ENCODE data around the gene LRRC71.

Gene LRRC71

DNA sequence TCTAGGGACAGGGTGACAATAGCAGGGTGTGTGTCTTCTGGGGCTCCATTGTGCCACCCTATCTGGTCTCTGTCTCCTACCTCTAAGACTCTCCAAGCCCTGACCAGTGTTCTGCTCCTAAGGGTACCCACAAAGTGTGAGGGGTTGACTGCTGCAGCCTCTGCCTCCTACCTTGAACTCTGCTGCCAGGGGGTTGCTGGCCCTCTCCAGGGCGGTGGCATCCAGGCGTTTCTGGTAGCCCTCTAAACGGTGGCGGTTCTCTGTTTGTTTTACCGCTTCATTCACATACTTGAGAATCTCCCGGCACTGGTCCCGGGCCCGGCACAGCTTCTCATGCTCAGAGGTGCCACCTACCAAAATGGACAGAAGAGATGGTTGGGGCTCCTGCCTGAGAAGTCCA lies 24.4 kb downstream of the LRRC71 start:
- TF ChIP-seq, protein P1, sequence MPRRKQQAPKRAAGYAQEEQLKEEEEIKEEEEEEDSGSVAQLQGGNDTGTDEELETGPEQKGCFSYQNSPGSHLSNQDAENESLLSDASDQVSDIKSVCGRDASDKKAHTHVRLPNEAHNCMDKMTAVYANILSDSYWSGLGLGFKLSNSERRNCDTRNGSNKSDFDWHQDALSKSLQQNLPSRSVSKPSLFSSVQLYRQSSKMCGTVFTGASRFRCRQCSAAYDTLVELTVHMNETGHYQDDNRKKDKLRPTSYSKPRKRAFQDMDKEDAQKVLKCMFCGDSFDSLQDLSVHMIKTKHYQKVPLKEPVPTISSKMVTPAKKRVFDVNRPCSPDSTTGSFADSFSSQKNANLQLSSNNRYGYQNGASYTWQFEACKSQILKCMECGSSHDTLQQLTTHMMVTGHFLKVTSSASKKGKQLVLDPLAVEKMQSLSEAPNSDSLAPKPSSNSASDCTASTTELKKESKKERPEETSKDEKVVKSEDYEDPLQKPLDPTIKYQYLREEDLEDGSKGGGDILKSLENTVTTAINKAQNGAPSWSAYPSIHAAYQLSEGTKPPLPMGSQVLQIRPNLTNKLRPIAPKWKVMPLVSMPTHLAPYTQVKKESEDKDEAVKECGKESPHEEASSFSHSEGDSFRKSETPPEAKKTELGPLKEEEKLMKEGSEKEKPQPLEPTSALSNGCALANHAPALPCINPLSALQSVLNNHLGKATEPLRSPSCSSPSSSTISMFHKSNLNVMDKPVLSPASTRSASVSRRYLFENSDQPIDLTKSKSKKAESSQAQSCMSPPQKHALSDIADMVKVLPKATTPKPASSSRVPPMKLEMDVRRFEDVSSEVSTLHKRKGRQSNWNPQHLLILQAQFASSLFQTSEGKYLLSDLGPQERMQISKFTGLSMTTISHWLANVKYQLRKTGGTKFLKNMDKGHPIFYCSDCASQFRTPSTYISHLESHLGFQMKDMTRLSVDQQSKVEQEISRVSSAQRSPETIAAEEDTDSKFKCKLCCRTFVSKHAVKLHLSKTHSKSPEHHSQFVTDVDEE (CRISPR knock-in tag; IDR thresholded peaks at IDR 0.05): no peak
- TF ChIP-seq TOX (CRISPR knock-in tag; IDR thresholded peaks at IDR 0.05; ENCODE audit: borderline replicate concordance) (no peak), BACH2 (CRISPR knock-in tag; IDR thresholded peaks at IDR 0.05; ENCODE audit: borderline replicate concordance) (no peak), GLIS3 (CRISPR knock-in tag; IDR thresholded peaks at IDR 0.05) (no peak), SNAI2 (CRISPR knock-in tag; IDR thresholded peaks at IDR 0.05) (no peak), RARB (CRISPR knock-in tag; IDR thresholded peaks at IDR 0.05) (no peak), ZNF8 (CRISPR knock-in tag; IDR thresholded peaks at IDR 0.05) (no peak), ZFP30 (CRISPR knock-in tag; IDR thresholded peaks at IDR 0.05) (no peak), TCF4 (CRISPR knock-in tag; IDR thresholded peaks at IDR 0.05; ENCODE audit: borderline replicate concordance) (no peak)

DNA sequence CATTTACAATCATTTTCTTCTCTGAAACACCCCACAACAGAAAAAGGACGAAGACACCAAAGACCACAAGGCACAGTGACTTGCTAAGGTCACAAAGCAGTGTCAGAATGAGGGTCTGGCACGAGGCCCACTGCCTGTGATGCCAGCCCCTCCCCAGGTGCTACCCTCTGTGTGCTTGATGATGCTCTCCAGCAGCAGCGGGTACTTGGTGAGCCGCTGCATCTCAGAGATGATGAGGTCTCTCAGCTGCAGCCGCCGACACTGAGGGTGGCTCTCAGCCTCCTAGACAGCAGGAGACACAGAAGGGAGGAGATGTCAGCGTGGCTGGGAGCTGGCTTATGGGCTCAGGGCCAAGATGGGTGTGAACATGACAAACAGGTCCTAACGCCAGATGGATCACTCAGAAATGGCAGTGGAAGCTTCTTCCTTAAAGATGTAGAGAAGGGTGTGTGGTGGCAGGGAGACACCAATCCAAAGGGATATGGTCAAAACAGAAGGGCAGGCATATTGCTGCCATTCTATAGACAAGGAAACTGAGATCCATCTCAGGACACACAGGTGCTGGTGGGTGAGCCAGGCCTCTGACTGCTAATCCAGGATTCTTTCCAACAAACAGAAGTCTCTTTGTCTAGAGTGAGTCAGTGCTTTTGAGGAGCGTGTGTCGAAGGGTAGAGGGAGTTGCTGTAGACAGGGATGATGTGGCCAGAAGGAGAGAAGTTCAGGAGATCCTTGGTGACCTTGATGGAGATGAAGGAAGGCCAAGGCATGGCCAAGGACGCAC lies 25.6 kb downstream of the LRRC71 start:
- TF ChIP-seq TCF4 (CRISPR knock-in tag; IDR thresholded peaks at IDR 0.05; ENCODE audit: borderline replicate concordance): no peak
- no peak for TF ChIP-seq PPARA (CRISPR knock-in tag; IDR thresholded peaks at IDR 0.05; ENCODE audit: borderline replicate concordance)
- no peak for TF ChIP-seq RARB (CRISPR knock-in tag; IDR thresholded peaks at IDR 0.05)
- TF ChIP-seq, protein P2, sequence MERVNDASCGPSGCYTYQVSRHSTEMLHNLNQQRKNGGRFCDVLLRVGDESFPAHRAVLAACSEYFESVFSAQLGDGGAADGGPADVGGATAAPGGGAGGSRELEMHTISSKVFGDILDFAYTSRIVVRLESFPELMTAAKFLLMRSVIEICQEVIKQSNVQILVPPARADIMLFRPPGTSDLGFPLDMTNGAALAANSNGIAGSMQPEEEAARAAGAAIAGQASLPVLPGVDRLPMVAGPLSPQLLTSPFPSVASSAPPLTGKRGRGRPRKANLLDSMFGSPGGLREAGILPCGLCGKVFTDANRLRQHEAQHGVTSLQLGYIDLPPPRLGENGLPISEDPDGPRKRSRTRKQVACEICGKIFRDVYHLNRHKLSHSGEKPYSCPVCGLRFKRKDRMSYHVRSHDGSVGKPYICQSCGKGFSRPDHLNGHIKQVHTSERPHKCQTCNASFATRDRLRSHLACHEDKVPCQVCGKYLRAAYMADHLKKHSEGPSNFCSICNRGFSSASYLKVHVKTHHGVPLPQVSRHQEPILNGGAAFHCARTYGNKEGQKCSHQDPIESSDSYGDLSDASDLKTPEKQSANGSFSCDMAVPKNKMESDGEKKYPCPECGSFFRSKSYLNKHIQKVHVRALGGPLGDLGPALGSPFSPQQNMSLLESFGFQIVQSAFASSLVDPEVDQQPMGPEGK (CRISPR knock-in tag; IDR thresholded peaks at IDR 0.05; ENCODE audit: borderline replicate concordance): no peak
- TF ChIP-seq, protein P3, sequence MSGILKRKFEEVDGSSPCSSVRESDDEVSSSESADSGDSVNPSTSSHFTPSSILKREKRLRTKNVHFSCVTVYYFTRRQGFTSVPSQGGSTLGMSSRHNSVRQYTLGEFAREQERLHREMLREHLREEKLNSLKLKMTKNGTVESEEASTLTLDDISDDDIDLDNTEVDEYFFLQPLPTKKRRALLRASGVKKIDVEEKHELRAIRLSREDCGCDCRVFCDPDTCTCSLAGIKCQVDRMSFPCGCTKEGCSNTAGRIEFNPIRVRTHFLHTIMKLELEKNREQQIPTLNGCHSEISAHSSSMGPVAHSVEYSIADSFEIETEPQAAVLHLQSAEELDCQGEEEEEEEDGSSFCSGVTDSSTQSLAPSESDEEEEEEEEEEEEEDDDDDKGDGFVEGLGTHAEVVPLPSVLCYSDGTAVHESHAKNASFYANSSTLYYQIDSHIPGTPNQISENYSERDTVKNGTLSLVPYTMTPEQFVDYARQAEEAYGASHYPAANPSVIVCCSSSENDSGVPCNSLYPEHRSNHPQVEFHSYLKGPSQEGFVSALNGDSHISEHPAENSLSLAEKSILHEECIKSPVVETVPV (CRISPR knock-in tag; IDR thresholded peaks at IDR 0.05): no peak
- TF ChIP-seq BACH2 (CRISPR knock-in tag; IDR thresholded peaks at IDR 0.05; ENCODE audit: borderline replicate concordance): no peak
- no peak for TF ChIP-seq TOX (CRISPR knock-in tag; IDR thresholded peaks at IDR 0.05; ENCODE audit: borderline replicate concordance)
- no peak for TF ChIP-seq ISL1 (CRISPR knock-in tag; IDR thresholded peaks at IDR 0.05)
- no peak for TF ChIP-seq ZFP30 (CRISPR knock-in tag; IDR thresholded peaks at IDR 0.05)
- TF ChIP-seq, protein P4, sequence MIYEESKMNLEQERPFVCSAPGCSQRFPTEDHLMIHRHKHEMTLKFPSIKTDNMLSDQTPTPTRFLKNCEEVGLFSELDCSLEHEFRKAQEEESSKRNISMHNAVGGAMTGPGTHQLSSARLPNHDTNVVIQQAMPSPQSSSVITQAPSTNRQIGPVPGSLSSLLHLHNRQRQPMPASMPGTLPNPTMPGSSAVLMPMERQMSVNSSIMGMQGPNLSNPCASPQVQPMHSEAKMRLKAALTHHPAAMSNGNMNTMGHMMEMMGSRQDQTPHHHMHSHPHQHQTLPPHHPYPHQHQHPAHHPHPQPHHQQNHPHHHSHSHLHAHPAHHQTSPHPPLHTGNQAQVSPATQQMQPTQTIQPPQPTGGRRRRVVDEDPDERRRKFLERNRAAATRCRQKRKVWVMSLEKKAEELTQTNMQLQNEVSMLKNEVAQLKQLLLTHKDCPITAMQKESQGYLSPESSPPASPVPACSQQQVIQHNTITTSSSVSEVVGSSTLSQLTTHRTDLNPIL (CRISPR knock-in tag; IDR thresholded peaks at IDR 0.05; ENCODE audit: low read depth): no peak
- TF ChIP-seq GLIS3 (CRISPR knock-in tag; IDR thresholded peaks at IDR 0.05): no peak
- TF ChIP-seq SNAI2 (CRISPR knock-in tag; IDR thresholded peaks at IDR 0.05): no peak
- no peak for ATAC-seq

More for the DNA sequence above, 24.4 kb downstream of the LRRC71 start:
- no peak for ATAC-seq

DNA sequence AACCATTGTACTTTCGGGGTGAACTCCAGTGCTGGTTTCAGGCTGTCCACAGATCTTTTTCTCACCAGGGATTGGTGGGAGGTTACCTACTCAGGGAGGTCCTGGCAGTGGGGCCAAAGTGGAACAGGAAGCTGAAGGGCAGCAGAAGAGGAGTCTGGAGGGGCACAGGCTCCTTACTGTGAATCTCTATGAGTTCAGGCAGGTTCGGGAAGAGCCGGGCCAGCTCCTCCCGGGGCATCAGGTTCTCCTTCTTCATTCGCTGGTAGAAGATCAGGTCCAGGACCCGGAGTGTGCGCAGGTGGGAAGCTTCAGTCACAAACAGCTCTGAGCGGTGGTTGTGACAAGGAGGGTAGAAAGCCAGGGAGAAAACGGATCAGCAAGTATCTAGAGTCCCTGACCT lies 26.7 kb downstream of the LRRC71 start:
- TF ChIP-seq GLIS3 (CRISPR knock-in tag; IDR thresholded peaks at IDR 0.05): no peak
- no peak for TF ChIP-seq OSR1 (CRISPR knock-in tag; IDR thresholded peaks at IDR 0.05)
- TF ChIP-seq, protein P2 (CRISPR knock-in tag; IDR thresholded peaks at IDR 0.05; ENCODE audit: borderline replicate concordance): no peak
- TF ChIP-seq, protein P4 (CRISPR knock-in tag; IDR thresholded peaks at IDR 0.05; ENCODE audit: low read depth): no peak
- no peak for TF ChIP-seq ARNTL (CRISPR knock-in tag; IDR thresholded peaks at IDR 0.05; ENCODE audit: borderline replicate concordance, low read depth)
- TF ChIP-seq ZNF70 (CRISPR knock-in tag; IDR thresholded peaks at IDR 0.05): no peak
- TF ChIP-seq BACH2 (CRISPR knock-in tag; IDR thresholded peaks at IDR 0.05; ENCODE audit: borderline replicate concordance): no peak
- TF ChIP-seq TOX (CRISPR knock-in tag; IDR thresholded peaks at IDR 0.05; ENCODE audit: borderline replicate concordance): no peak
- TF ChIP-seq, protein P5, sequence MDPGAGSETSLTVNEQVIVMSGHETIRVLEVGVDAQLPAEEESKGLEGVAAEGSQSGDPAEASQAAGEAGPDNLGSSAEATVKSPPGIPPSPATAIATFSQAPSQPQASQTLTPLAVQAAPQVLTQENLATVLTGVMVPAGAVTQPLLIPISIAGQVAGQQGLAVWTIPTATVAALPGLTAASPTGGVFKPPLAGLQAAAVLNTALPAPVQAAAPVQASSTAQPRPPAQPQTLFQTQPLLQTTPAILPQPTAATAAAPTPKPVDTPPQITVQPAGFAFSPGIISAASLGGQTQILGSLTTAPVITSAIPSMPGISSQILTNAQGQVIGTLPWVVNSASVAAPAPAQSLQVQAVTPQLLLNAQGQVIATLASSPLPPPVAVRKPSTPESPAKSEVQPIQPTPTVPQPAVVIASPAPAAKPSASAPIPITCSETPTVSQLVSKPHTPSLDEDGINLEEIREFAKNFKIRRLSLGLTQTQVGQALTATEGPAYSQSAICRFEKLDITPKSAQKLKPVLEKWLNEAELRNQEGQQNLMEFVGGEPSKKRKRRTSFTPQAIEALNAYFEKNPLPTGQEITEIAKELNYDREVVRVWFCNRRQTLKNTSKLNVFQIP (CRISPR knock-in tag; IDR thresholded peaks at IDR 0.05; ENCODE audit: borderline replicate concordance, low read depth): no peak
- TF ChIP-seq SNAI2 (CRISPR knock-in tag; IDR thresholded peaks at IDR 0.05): no peak
- TF ChIP-seq, protein P3 (CRISPR knock-in tag; IDR thresholded peaks at IDR 0.05): no peak
- ATAC-seq: no peak

Data from SK-N-SH treated with all-trans-retinoic acid at 6 μM for 48 hours (cell line).